ENCODE data around the gene POLR2J. TPM values are rescaled to one million over a fixed set of nuclear protein-coding genes. Genes with fewer than 3 reads are reported as not detected.
A peak's percentile ranks its signal among the peaks of the same experiment; 100 is the strongest.

POLR2J gene
- total and polyA plus RNA-seq, 4 donors, result 10.3 to 151 (median 55.6) TPM

DNA sequence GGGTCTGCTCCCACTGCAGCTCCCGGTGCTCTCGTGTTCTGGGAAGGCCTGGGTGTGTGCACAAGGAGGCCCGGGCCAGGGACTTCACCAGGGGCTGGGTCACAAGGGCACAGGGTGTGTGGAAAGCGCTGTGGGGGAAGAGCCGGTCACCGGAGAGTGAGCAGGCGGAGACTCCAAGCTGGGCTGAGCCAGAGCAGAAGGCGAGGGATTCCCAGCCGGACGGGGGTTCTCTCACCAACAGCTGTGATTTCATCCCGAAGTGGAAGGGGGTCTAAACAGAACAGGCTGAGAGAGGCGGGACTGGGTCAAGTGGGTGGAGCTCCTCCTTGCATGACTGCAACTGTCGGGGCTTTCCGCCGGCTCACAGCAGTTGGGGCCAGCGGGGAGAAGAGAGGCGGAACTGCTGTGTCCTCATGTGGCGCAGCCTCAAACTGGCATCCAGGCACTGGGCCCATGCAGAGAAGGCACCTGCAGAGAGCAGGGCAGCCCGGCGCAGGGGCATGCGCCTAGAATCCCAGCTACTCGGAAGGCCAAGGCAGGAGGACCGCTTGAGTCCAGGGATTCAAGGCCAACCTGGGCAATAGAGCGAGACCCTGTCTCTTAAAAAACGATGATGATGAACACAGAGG is 53.0 kb downstream of the POLR2J start:
- no peak overlapping the region for H3K9ac ChIP-seq (ENCODE audit: insufficient read depth in 1 of 2, low read length in 2 of 2)
- H3K27me3 ChIP-seq (ENCODE audit: control insufficient read depth in 3 of 3, insufficient read depth in 3 of 3, low read length in 2 of 3), result no peaks in the 10 kb centered on the region
- peaks cover 5 to 29% (median 15%) of the 10 kb centered on the region in 4 donors for H3K36me3 ChIP-seq (ENCODE audit: control insufficient read depth in 4 of 4, insufficient read depth in 4 of 4, low read length in 4 of 4)
- TF ChIP-seq CTCF (IDR thresholded peaks at IDR 0.05; ENCODE audit: control extremely low read depth, extremely low read depth), result no peak
- peaks cover 0 to 2% (median 0%) of the 10 kb centered on the region in 4 donors for H3K9me3 ChIP-seq (ENCODE audit: control insufficient read depth in 4 of 4, insufficient read depth in 3 of 4, low read length in 3 of 4)
- H3K27ac ChIP-seq (ENCODE audit: low read depth in 1 of 2, low read length in 1 of 2), result peak overlapping the region in 1 of 2 donors; percentile 75
- H3K4me1 ChIP-seq (ENCODE audit: control insufficient read depth in 5 of 5, insufficient read depth in 5 of 5, low read length in 5 of 5), result peaks cover 0 to 7% (median 0%) of the 10 kb centered on the region in 5 donors
- 36 to 59% methylated on average over 24 to 25 of the region's 25 CpGs for WGBS, 2 donors
- no peak for DNase-seq
- ATAC-seq (ENCODE audit: insufficient read depth, low FRiP score), result peak; percentile 60
- H3K4me3 ChIP-seq, result no peak overlapping the region

GRCh38 chr7:102424787-102425218 is 53.9 kb downstream of the POLR2J start:
- no peak for TF ChIP-seq CTCF (IDR thresholded peaks at IDR 0.05; ENCODE audit: control extremely low read depth, extremely low read depth)
- no peak overlapping the region for H3K4me3 ChIP-seq
- H3K4me1 ChIP-seq (ENCODE audit: control insufficient read depth in 5 of 5, insufficient read depth in 5 of 5, low read length in 5 of 5), result peaks cover 0 to 7% (median 0%) of the 10 kb centered on the region in 5 donors

GRCh38 chr7:102424129-102424551 is 54.6 kb downstream of the POLR2J start:
- H3K27ac ChIP-seq (ENCODE audit: low read depth in 1 of 2, low read length in 1 of 2), result no peak overlapping the region
- no peak for TF ChIP-seq CTCF (IDR thresholded peaks at IDR 0.05; ENCODE audit: control extremely low read depth, extremely low read depth)

More at GRCh38 chr7:102424787-102425218, 53.9 kb downstream of the POLR2J start:
- WGBS, 2 donors, result 53 to 66% methylated on average over 10 to 13 of the region's 13 CpGs
- ATAC-seq (ENCODE audit: insufficient read depth, low FRiP score) (no peak), DNase-seq (no peak)
- H3K36me3 ChIP-seq (ENCODE audit: control insufficient read depth in 4 of 4, insufficient read depth in 4 of 4, low read length in 4 of 4), result peaks cover 5 to 29% (median 17%) of the 10 kb centered on the region in 4 donors
- no peaks in the 10 kb centered on the region for H3K27me3 ChIP-seq (ENCODE audit: control insufficient read depth in 3 of 3, insufficient read depth in 3 of 3, low read length in 2 of 3)
- peak overlapping the region in 1 of 2 donors; percentile 75 for H3K27ac ChIP-seq (ENCODE audit: low read depth in 1 of 2, low read length in 1 of 2)
- peaks cover 0 to 2% (median 0%) of the 10 kb centered on the region in 4 donors for H3K9me3 ChIP-seq (ENCODE audit: control insufficient read depth in 4 of 4, insufficient read depth in 3 of 4, low read length in 3 of 4)
- no peak overlapping the region for H3K9ac ChIP-seq (ENCODE audit: insufficient read depth in 1 of 2, low read length in 2 of 2)

More at GRCh38 chr7:102424129-102424551, 54.6 kb downstream of the POLR2J start:
- Histone ChIP-seq H3K36me3 (ENCODE audit: control insufficient read depth in 4 of 4, insufficient read depth in 4 of 4, low read length in 4 of 4) (peaks cover 5 to 31% (median 19%) of the 10 kb centered on the region in 4 donors), H3K27me3 (ENCODE audit: control insufficient read depth in 3 of 3, insufficient read depth in 3 of 3, low read length in 2 of 3) (no peaks in the 10 kb centered on the region), H3K9me3 (ENCODE audit: control insufficient read depth in 4 of 4, insufficient read depth in 3 of 4, low read length in 3 of 4) (peaks cover 0 to 2% (median 0%) of the 10 kb centered on the region in 4 donors), H3K4me3 (no peak overlapping the region), H3K4me1 (ENCODE audit: control insufficient read depth in 5 of 5, insufficient read depth in 5 of 5, low read length in 5 of 5) (peaks cover 0 to under 1% (median 0%) of the 10 kb centered on the region in 5 donors), H3K9ac (ENCODE audit: insufficient read depth in 1 of 2, low read length in 2 of 2) (no peak overlapping the region)
- ATAC-seq (ENCODE audit: insufficient read depth, low FRiP score), result no peak
- WGBS, 2 donors, result 75 to 84% methylated on average over 12 of the region's 12 CpGs
- no peak for DNase-seq

Other genes with a start within 250 kb of the POLR2J start
- 1 to 10 TPM; 3.3 to 9.7 TPM for gene SH2B2, start 192.1 kb downstream of the POLR2J start, total RNA-seq
- 1 to 10 TPM; 5.1 to 9.4 TPM for gene SH2B2, start 192.1 kb downstream of the POLR2J start, polyA plus RNA-seq
- gene SPDYE6, start 122.5 kb downstream of the POLR2J start, total RNA-seq, result not detected
- gene SPDYE6, start 122.5 kb downstream of the POLR2J start, polyA plus RNA-seq, result under 1 TPM; 0.08 to 0.10 TPM
- 10 to 100 TPM; 21.4 to 29.2 TPM for gene PRKRIP1, start 82.6 kb downstream of the POLR2J start, total RNA-seq
- gene PRKRIP1, start 82.6 kb downstream of the POLR2J start, polyA plus RNA-seq, result 10 to 100 TPM; 14.6 to 25.7 TPM
- 10 to 100 TPM; 15.0 to 39.8 TPM for gene ORAI2, start 45.3 kb downstream of the POLR2J start, total RNA-seq
- gene ORAI2, start 45.3 kb downstream of the POLR2J start, polyA plus RNA-seq, result 10 to 100 TPM in 1 of 2 donors, 1 to 10 TPM in 1; 7.6 to 48.9 TPM
- gene ALKBH4, start 14.1 kb downstream of the POLR2J start, total RNA-seq, result 10 to 100 TPM; 10.2 to 13.8 TPM
- gene ALKBH4, start 14.1 kb downstream of the POLR2J start, polyA plus RNA-seq, result 10 to 100 TPM in 1 of 2 donors, 1 to 10 TPM in 1; 7.9 to 10.3 TPM
- gene LRWD1, start 13.9 kb downstream of the POLR2J start, total RNA-seq, result 10 to 100 TPM; 23.5 to 28.4 TPM
- 10 to 100 TPM; 12.3 to 31.5 TPM for gene LRWD1, start 13.9 kb downstream of the POLR2J start, polyA plus RNA-seq
- gene RASA4B, start 38.9 kb upstream of the POLR2J start, total RNA-seq, result 10 to 100 TPM in 1 of 2 donors, 1 to 10 TPM in 1; 9.7 to 11.4 TPM
- 10 to 100 TPM in 1 of 2 donors, 1 to 10 TPM in 1; 7.3 to 24.6 TPM for gene RASA4B, start 38.9 kb upstream of the POLR2J start, polyA plus RNA-seq
- gene UPK3BL2, start 64.8 kb upstream of the POLR2J start, total RNA-seq, result 10 to 100 TPM; 17.4 to 23.7 TPM
- gene UPK3BL2, start 64.8 kb upstream of the POLR2J start, polyA plus RNA-seq, result 10 to 100 TPM; 12.5 to 17.3 TPM
- gene SPDYE2, start 72.3 kb upstream of the POLR2J start, total RNA-seq, result under 1 TPM; 0.23 to 0.34 TPM
- gene SPDYE2, start 72.3 kb upstream of the POLR2J start, polyA plus RNA-seq, result under 1 TPM in 1 of 2 donors, not detected in 1; 0.14 TPM
- 10 to 100 TPM; 34.5 to 51.3 TPM for gene POLR2J3, start 93.7 kb upstream of the POLR2J start, total RNA-seq
- gene POLR2J3, start 93.7 kb upstream of the POLR2J start, polyA plus RNA-seq, result 100 to 1,000 TPM in 1 of 2 donors, 10 to 100 TPM in 1; 47.5 to 126 TPM
- gene RASA4, start 137.8 kb upstream of the POLR2J start, total RNA-seq, result 10 to 100 TPM; 21.0 to 31.2 TPM
- gene RASA4, start 137.8 kb upstream of the POLR2J start, polyA plus RNA-seq, result 10 to 100 TPM; 15.4 to 56.2 TPM
- gene UPK3BL1, start 163.9 kb upstream of the POLR2J start, total RNA-seq, result 10 to 100 TPM; 11.2 to 27.0 TPM
- gene UPK3BL1, start 163.9 kb upstream of the POLR2J start, polyA plus RNA-seq, result 10 to 100 TPM; 18.5 to 54.3 TPM
- not detected for gene SPDYE2B, start 171.4 kb upstream of the POLR2J start, total RNA-seq
- gene SPDYE2B, start 171.4 kb upstream of the POLR2J start, polyA plus RNA-seq, result not detected
- gene POLR2J2, start 192.7 kb upstream of the POLR2J start, total RNA-seq, result 1 to 10 TPM; 6.9 to 9.9 TPM
- gene POLR2J2, start 192.7 kb upstream of the POLR2J start, polyA plus RNA-seq, result 1 to 10 TPM; 1.3 to 6.3 TPM